ENCODE results near the gene MYH14. TPM values are rescaled to one million over a fixed set of nuclear protein-coding genes. Genes with fewer than 3 reads are reported as not detected.
A peak's percentile ranks its signal among the peaks of the same experiment; 100 is the strongest.

Gene MYH14
- total RNA-seq, 3 donors from 2014 or later, result 16.6 to 24.7 (median 19.3) TPM

DNA sequence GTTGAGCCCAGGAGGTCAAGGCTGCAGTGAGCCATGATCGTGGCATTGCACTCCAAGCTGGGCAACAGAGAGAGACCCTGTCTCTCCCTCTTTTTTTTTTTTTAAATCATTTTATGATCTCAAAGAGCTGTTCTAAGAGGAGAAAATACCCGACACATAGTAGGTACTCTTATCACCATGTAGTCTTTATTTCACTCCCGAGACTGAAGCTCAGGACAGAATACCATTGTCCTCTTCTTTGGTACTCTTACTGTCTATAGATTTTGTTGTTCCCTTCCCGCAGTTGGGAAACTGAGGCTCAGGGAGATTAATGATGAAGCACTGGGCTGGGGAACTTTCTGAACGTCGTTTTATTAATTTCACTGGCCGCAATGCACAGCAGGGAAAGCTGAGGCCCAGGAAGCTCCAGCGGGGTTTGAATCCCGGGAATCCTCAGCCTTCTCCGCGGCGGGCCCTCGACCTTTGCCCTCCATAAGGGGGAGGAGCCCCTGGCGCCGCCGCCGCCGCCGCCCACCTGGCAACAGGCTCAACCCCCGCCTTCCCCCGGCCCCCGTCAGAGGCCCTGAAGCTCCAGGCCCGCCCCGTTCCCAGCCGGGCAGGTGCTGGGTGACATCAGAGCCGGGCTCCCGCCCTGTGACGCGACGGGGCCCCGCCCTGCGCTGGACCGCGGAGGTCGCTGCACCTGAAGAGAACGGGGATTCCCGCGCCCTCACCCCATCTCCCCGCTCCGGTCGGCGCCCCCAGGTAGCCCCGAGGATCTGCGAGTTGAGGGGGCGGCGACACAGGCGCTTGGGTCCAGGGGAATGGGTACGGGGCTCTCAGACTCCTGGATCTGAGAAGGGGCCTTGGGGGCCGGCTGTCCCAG lies 1.6 kb downstream of the MYH14 start:
- intact Hi-C loops (cut with DNase I; ENCODE audit: low total_unique reads), result no loop called here
- H3K4me1 ChIP-seq, result no peaks in the 10 kb centered on the region
- DNase-seq (ENCODE audit: low spot score in 2 of 2), result peak; percentile 78 to 84
- no peaks in the 10 kb centered on the region for H3K36me3 ChIP-seq
- H3K9me3 ChIP-seq, result no peaks in the 10 kb centered on the region
- peak in 2 of 3 donors; percentile 25 to 84 for TF ChIP-seq POLR2AphosphoS5 (IDR thresholded peaks at IDR 0.05)
- no peak for TF ChIP-seq CTCF (IDR thresholded peaks at IDR 0.05)
- peak; percentile 23 for TF ChIP-seq POLR2A (IDR thresholded peaks at IDR 0.05)
- peaks cover 0 to 30% of the 10 kb centered on the region in 2 donors for H3K27me3 ChIP-seq
- peak overlapping the region; percentile 91 to 97 for H3K27ac ChIP-seq
- H3K4me3 ChIP-seq, result peak overlapping the region in 2 of 3 donors; percentile 57 to 70

GRCh38 chr19:50205681-50206138 lies 2.3 kb downstream of the MYH14 start:
- H3K27ac ChIP-seq, result peak overlapping the region; percentile 91 to 97
- TF ChIP-seq POLR2AphosphoS5 (IDR thresholded peaks at IDR 0.05), result no peak
- peak; percentile 8 to 67 (median 29) for TF ChIP-seq CTCF (IDR thresholded peaks at IDR 0.05)
- TF ChIP-seq POLR2A (IDR thresholded peaks at IDR 0.05), result no peak

DNA sequence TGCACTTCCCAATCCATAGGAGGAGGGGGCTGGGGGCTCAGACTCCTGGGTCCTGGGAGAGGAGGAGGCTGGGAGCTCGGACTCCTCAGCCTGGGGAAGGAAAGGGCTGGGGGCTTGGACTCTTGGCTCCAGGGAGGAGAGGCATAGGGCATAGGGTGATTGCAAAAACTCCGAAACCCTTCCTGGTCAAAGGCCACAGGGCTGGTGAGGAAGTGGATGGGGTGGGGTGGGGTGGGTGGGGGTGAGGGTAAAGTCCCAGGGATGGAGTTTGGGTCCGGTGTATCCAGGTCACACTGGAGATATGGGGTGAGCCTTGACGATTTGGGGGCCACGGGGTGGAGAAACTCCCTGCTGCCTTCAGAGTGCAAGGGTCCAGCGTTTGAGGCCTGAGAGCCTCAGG lies 2.8 kb downstream of the MYH14 start:
- no peaks in the 10 kb centered on the region for H3K4me1 ChIP-seq
- TF ChIP-seq CTCF (IDR thresholded peaks at IDR 0.05), result no peak
- TF ChIP-seq POLR2AphosphoS5 (IDR thresholded peaks at IDR 0.05), result no peak
- TF ChIP-seq POLR2A (IDR thresholded peaks at IDR 0.05), result no peak
- intact Hi-C loops (cut with DNase I; ENCODE audit: low total_unique reads), result no loop called here
- peaks cover 0 to 30% of the 10 kb centered on the region in 2 donors for H3K27me3 ChIP-seq
- peak overlapping the region in 2 of 3 donors; percentile 57 to 70 for H3K4me3 ChIP-seq
- no peak for DNase-seq (ENCODE audit: low spot score in 2 of 2)
- H3K36me3 ChIP-seq, result no peaks in the 10 kb centered on the region
- peak overlapping the region; percentile 91 to 97 for H3K27ac ChIP-seq
- H3K9me3 ChIP-seq, result no peaks in the 10 kb centered on the region

More at GRCh38 chr19:50205681-50206138, 2.3 kb downstream of the MYH14 start:
- no peaks in the 10 kb centered on the region for H3K9me3 ChIP-seq
- no peaks in the 10 kb centered on the region for H3K4me1 ChIP-seq
- peak overlapping the region in 2 of 3 donors; percentile 57 to 70 for H3K4me3 ChIP-seq
- peak; percentile 57 to 71 for DNase-seq (ENCODE audit: low spot score in 2 of 2)
- intact Hi-C loops (cut with DNase I; ENCODE audit: low total_unique reads), result no loop called here
- H3K27me3 ChIP-seq, result peaks cover 0 to 30% of the 10 kb centered on the region in 2 donors
- no peaks in the 10 kb centered on the region for H3K36me3 ChIP-seq

DNA sequence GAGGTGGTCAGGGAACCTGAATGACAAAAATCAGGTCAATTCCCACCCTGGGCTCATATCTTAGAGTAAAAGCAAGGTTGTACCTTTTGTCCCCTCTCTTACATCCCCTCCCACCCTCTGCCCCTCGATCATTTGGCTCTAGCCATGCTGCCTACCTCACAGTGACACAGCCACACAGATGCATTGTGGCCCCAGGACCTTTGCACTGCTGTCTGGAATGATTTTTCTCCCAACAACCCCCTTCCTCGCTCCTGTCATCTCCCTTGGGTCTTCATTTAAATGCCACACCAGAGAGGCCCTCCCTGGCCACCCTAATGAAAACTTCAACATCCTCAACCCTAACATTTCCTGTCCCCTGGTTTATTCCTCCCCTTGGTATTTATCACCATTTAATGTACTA lies 4.3 kb downstream of the MYH14 start:
- no peaks in the 10 kb centered on the region for H3K36me3 ChIP-seq
- TF ChIP-seq CTCF (IDR thresholded peaks at IDR 0.05) (no peak), POLR2AphosphoS5 (IDR thresholded peaks at IDR 0.05) (no peak), POLR2A (IDR thresholded peaks at IDR 0.05) (no peak)
- intact Hi-C loops (cut with DNase I; ENCODE audit: low total_unique reads), result loop anchor here (1.0 kb wide), 1 partner anchor 45 kb away; no protein-coding TSS in a partner anchor
- H3K4me1 ChIP-seq, result no peaks in the 10 kb centered on the region
- DNase-seq (ENCODE audit: low spot score in 2 of 2), result no peak
- H3K4me3 ChIP-seq, result no peak overlapping the region
- H3K27me3 ChIP-seq, result peaks cover 0 to 30% of the 10 kb centered on the region in 2 donors
- H3K9me3 ChIP-seq, result no peaks in the 10 kb centered on the region
- no peak overlapping the region for H3K27ac ChIP-seq

- H3K9me3 ChIP-seq, result no peaks in the 10 kb centered on the region
- intact Hi-C loops (cut with DNase I; ENCODE audit: low total_unique reads), result no loop called here
- no peak for TF ChIP-seq CTCF (IDR thresholded peaks at IDR 0.05)
- TF ChIP-seq POLR2AphosphoS5 (IDR thresholded peaks at IDR 0.05), result no peak
- no peak for TF ChIP-seq POLR2A (IDR thresholded peaks at IDR 0.05)
- H3K4me3 ChIP-seq, result no peak overlapping the region
- no peaks in the 10 kb centered on the region for H3K4me1 ChIP-seq
- no peak overlapping the region for H3K27ac ChIP-seq
- H3K27me3 ChIP-seq, result peaks cover 0 to 18% of the 10 kb centered on the region in 2 donors
- no peak for DNase-seq (ENCODE audit: low spot score in 2 of 2)
- no peaks in the 10 kb centered on the region for H3K36me3 ChIP-seq
Measured at GRCh38 chr19:50209131-50209530, 5.7 kb downstream of the MYH14 start.

Data from breast epithelium (tissue), 4 donors.